Activated T-cell treated with anti-CD3 and anti-CD28 coated beads for 48 hours (primary cell): ENCODE results near the gene NRXN3.
"Not testable (repeated sequence)": the region's sequence is repeated elsewhere in the genome, so short reads cannot be mapped to it uniquely, and the experiment has no call there.

Source experiments
- DNase-seq: peaks from one replicate; pipeline ENCODE4 v3.0.0-alpha.2; 2020; ENCODE audit warnings: low read depth

Gene NRXN3

GRCh38 chr14:79734656-79735055 is 1564.5 kb downstream of the NRXN3 start:
- no peak for DNase-seq

GRCh38 chr14:79735121-79735520 is 1564.9 kb downstream of the NRXN3 start:
- DNase-seq, result no peak

GRCh38 chr14:79740066-79740601 is 1570.0 kb downstream of the NRXN3 start:
- DNase-seq, result no peak

- no peak for DNase-seq
These were observed 1572.0 kb downstream of the NRXN3 start for GRCh38 chr14:79742142-79742541.

- DNase-seq, result no peak
These were observed 1574.9 kb downstream of the NRXN3 start for GRCh38 chr14:79745046-79745445.

GRCh38 chr14:79749065-79749464 is 1578.9 kb downstream of the NRXN3 start:
- no peak for DNase-seq

GRCh38 chr14:79758985-79759384 is 1588.8 kb downstream of the NRXN3 start:
- no peak for DNase-seq

GRCh38 chr14:79764323-79764722 is 1594.2 kb downstream of the NRXN3 start:
- no peak for DNase-seq

GRCh38 chr14:79766511-79766910 is 1596.3 kb downstream of the NRXN3 start:
- no peak for DNase-seq

- DNase-seq, result no peak
These were observed 1597.1 kb downstream of the NRXN3 start for GRCh38 chr14:79767251-79767650.

- DNase-seq, result not testable (repeated sequence)
These were observed 1597.5 kb downstream of the NRXN3 start for GRCh38 chr14:79767721-79768120.

GRCh38 chr14:79781882-79782281 is 1611.7 kb downstream of the NRXN3 start:
- DNase-seq, result no peak

GRCh38 chr14:79783041-79783440 is 1612.9 kb downstream of the NRXN3 start:
- DNase-seq, result no peak

GRCh38 chr14:79786522-79786921 is 1616.3 kb downstream of the NRXN3 start:
- no peak for DNase-seq

- DNase-seq, result no peak
These were observed 1618.2 kb downstream of the NRXN3 start for GRCh38 chr14:79788346-79788745.

- no peak for DNase-seq
These were observed 1621.0 kb downstream of the NRXN3 start for GRCh38 chr14:79791055-79791732.

- no peak for DNase-seq
These were observed 1631.9 kb downstream of the NRXN3 start for GRCh38 chr14:79802093-79802492.

GRCh38 chr14:79805636-79806035 is 1635.5 kb downstream of the NRXN3 start:
- DNase-seq, result no peak

GRCh38 chr14:79809849-79810612 is 1639.9 kb downstream of the NRXN3 start:
- no peak for DNase-seq

GRCh38 chr14:79820866-79821535 is 1650.8 kb downstream of the NRXN3 start:
- no peak for DNase-seq

- no peak for DNase-seq
These were observed 1651.9 kb downstream of the NRXN3 start for GRCh38 chr14:79822034-79822433.

- DNase-seq, result no peak
These were observed 1654.9 kb downstream of the NRXN3 start for GRCh38 chr14:79825046-79825521.

GRCh38 chr14:79826362-79826761 is 1656.2 kb downstream of the NRXN3 start:
- no peak for DNase-seq
